ENCODE data around the gene TECPR2.
A peak's percentile ranks its signal among the peaks of the same experiment; 100 is the strongest.
"Not testable (repeated sequence)": the region's sequence is repeated elsewhere in the genome, so short reads cannot be mapped to it uniquely, and the experiment has no call there.

Gene TECPR2, protein sequence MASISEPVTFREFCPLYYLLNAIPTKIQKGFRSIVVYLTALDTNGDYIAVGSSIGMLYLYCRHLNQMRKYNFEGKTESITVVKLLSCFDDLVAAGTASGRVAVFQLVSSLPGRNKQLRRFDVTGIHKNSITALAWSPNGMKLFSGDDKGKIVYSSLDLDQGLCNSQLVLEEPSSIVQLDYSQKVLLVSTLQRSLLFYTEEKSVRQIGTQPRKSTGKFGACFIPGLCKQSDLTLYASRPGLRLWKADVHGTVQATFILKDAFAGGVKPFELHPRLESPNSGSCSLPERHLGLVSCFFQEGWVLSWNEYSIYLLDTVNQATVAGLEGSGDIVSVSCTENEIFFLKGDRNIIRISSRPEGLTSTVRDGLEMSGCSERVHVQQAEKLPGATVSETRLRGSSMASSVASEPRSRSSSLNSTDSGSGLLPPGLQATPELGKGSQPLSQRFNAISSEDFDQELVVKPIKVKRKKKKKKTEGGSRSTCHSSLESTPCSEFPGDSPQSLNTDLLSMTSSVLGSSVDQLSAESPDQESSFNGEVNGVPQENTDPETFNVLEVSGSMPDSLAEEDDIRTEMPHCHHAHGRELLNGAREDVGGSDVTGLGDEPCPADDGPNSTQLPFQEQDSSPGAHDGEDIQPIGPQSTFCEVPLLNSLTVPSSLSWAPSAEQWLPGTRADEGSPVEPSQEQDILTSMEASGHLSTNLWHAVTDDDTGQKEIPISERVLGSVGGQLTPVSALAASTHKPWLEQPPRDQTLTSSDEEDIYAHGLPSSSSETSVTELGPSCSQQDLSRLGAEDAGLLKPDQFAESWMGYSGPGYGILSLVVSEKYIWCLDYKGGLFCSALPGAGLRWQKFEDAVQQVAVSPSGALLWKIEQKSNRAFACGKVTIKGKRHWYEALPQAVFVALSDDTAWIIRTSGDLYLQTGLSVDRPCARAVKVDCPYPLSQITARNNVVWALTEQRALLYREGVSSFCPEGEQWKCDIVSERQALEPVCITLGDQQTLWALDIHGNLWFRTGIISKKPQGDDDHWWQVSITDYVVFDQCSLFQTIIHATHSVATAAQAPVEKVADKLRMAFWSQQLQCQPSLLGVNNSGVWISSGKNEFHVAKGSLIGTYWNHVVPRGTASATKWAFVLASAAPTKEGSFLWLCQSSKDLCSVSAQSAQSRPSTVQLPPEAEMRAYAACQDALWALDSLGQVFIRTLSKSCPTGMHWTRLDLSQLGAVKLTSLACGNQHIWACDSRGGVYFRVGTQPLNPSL (N-terminal part only)

DNA sequence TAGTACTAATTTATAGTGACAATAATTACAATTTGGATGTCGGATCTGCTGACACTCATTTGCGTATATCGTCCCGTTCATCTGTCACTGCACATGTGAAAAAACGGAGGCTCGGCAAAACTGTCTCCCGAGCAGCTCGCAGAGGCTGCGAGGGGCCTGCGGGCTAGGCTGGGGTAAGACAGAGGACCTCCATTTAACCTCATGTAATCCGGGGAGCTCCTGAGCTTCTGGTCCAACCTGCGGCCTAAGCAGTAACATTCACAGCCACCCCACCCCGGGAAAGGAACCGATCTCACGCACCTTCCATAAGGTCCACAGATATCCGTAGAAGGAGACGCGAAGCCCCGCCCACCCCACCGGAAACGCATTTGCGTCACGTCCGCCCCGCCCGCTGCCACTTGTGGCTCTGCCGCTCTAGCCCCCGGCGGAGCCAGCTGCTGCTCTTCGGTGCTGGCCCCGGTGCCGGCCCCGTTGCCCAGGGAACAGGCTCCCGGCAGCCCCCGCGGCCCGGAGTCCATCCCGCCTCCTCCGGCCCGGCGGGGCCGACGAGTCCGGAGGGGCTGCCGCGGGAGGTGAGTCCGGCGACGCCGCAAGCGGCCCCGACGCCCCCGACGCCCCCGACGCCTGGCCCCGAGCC lies at the start of gene TECPR2, which contains the start of gene CINP:
TSS of gene TECPR2 (plus strand) at position 397 of the 637 bp plus-strand sequence. CDS start 13,781 bp downstream, outside the sequence.
TSS of gene CINP (minus strand) at position 346 of the 637 bp plus-strand sequence. CDS start at position 307, 39 bp downstream.
- DNase-seq (ENCODE audit: low read depth, low spot score) = peak; percentile 95

DNA sequence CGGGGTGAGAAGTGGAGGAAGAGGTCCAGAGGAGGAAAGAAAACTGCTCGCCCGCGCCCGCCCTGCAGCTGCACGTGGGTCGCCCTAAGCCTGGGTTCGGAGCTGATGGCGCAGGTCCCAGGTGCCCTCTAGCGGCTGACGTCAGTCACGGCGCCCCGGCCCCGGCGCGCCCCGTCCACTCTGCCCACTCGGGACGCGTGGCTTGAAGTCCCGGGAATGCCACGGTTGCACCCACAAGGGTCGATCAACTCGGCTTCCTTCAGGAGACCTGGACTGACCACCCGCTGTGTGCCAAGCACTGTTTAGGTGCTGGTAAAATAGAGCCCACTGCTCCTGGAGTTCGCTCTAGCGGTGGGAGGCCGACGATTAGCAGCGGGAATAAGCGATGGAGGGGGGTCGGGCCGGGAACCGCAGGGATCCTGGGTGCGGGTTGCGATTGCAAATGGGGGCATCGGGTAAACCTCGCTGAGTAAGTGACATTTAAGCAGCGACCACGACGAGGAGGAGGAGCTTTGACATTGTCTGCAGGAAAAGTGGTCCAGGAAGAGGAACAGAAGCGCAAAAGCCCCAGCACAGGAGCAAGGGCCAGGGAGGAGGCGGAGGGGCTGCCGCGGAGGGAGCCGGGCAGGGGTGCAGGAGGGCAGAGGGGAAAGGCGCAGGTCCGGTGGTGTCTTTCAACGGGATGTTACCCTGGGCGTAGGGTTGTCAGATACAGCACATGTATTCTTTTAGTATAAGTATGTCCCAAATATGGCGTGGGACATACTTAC lies 48.3 kb upstream of the TECPR2 start:
- DNase-seq (ENCODE audit: low read depth, low spot score) = peak; percentile 62

DNA sequence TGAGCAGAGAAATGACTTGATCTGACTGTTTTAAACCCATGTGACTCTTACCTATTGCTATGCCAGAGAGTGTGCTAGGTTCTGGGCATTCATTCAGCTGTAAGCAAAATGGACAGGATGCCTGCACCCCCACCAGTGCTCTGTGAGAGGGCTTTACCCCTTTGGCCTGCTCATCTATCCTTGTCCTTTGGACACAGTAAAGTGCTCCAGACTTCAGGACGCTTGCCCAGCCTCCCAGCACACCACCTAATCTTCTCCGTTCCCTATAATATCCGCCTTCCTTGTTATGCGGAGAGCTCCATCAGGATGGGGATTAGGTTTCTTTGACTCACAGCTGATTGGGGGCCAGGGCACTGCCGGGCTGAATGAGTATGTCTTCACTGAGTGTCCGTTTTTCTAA lies 47.6 kb upstream of the TECPR2 start:
- DNase-seq (ENCODE audit: low read depth, low spot score) = no peak

DNA sequence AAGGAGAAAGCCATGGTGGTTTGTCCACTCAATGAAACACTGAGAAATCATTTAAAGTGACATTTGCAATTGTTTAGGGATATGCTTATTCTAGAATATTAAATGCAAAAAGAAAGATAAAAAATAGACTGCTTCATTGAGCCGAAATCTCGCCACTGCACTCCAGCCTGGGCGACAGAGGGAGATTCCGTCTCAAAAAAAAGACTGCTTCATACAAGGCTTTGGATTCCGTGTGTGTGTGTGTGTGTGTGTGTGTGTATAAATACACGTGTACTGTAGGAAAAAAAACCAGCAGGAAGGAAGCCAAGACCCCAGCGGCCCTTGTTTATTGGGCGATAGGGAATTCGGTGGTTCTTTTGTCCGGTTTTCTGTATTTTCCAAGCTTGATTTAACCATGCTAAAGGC lies 46.4 kb upstream of the TECPR2 start:
- DNase-seq (ENCODE audit: low read depth, low spot score) = no peak

DNA sequence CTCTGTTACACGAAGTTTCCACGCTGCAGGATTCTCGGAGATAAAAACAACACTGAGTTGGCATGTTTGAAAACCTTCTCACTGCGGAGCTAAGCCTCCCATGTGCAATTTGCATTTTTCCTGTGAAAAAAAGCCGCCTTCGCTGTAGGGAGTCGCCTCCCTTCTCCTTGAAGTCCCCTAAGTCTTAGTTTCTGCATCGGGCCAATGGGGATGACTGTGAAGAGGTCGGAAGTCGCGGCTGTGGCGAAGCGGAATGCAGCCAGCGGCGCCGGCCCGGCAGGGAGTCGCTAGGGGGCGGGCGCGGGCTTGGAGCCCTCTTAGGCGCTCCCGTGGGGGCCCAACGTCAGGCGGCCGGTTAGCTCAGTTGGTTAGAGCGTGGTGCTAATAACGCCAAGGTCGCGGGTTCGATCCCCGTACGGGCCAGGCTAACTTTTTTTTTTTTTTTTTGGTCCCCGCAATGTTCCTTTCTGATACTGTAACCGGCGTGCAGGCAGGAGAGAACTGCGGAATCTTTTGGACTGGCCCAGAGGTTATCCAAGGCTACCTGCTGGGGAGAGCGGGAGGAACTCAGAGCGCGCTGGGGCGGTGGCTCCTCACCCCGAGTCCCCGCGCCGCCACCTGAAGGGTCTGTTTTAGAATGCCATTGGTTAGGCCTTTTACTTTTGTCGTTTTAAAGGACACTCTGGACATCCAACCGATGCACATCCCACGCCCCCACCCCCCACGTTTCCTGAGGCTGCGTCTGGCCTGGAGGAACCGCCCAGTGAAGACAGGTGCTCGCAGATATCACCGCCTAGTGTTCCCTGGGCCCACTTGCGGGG lies 45.8 kb upstream of the TECPR2 start:
- peak; percentile 89 for DNase-seq (ENCODE audit: low read depth, low spot score)

DNA sequence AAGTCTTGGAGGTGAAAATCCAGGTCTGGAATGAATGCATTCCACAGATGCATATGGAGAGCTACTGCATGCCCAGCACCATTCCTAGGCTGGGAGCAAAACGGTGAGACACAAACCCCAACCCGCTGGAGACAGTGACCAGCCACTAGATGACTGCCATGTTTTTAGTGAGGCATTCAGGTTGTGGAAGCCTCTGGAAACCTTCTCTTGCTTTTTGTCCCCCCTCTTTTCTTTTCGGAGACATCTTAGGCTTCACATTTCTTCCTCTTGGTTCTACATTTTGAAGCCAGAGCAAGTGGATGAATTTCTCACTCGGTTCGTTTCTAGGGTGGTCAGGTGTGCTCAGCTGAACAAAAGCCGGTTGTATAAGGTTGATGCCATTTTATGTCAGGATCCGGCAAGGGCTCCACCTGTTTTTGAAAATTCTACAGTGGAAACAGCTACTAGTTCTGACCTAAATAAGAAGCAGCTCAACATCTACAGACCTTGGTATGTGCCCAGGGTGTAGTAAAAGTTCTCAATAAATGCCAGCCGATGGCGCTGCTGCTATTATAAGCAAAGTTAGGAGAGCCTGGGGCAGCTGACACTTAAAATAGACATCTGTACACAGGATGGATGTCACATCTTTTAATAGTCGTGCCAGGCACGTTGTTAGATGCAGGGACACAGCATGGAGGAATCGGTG lies 45.0 kb upstream of the TECPR2 start:
- no peak for DNase-seq (ENCODE audit: low read depth, low spot score)

DNA sequence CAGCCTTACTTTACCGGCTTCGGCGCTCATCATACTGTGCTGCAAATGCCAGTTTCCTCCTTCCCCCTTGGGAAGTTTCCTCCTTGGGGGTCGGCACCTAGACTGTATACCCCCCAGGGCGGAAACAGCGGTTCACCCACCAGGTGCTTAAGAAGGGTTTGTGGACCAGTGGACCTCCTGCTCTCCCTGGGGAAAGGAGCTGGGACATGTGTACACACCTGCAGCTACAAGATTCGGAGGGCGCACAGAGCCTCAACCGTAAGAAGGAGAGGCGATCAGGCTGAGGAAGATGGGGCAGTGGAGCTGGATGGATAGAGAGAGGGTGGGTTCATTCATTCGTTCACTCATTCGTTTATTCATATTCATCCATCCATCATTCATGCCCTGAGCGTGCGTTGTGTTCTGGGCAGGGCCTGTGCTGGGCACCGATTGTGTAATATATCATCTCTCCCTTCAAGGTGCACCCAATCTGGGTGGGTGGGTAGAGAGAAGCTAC lies 43.9 kb upstream of the TECPR2 start:
- DNase-seq (ENCODE audit: low read depth, low spot score) = no peak

DNA sequence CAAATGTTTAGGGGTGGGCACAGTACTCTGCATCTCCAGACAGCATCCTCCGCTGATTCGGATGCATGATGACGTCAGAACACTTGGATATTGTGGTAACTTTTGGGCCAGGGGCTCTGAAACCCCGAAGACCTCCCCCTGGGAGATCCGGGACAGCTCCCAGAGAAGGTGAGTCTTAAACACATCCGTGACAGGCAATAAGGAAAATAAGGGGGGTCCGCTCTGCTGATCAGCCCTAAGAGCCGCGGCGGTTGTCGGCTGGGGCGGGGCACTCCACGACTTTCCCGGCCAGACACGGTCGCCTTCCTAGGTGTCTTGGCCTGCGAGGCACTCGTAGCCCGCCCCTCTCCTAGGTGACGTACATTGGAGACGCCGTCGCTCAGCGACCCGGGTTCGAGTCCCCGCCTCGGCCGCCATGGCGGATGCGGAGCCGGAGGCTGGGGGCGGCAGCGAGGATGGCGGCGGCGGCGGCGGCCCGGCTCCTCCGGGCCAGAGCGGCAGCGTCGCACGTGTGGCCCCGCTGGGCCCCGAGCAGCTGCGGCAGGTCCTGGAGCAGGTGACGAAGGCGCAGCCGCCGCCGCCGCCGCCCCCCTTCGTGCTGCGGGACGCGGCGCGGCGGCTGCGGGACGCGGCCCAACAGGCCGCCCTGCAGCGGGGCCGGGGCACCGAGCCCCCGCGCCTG lies 43.2 kb upstream of the TECPR2 start, which contains the start of gene ZNF839:
TSS of gene ZNF839 (plus strand) at position 396 of the 682 bp plus-strand sequence. CDS start at position 416, 20 bp downstream.
- peak; percentile 88 for DNase-seq (ENCODE audit: low read depth, low spot score)

DNA sequence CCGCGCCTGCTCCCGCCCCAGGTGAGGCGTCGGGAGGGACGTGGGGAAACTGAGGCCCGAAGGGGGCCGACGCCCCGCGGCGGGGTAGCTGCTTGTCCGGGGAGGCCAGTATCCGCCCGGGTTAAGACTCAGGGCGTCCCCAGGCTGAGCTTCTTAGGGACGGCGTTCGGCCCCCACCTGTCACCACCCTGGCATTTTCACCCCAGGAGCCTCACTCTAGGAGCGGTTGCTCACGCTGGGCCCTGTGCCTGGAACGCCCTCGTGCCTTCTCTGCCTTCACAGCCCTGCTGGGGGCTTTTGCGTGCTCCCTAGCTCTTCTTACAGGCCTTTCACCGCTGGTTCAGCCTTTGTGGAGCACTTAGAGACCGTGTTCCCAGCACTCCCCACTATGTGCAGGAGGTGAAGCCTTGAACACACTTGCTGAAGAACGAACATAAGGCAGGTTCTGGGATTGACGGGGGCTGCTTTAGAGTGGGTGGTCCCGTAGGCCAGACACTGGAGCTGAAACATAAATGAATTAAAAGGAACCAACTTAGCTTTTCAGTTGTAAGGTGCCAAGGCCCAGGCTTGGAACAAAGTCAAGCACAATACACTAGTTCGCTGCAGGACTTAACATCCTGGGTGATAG lies 42.6 kb upstream of the TECPR2 start:
- no peak for DNase-seq (ENCODE audit: low read depth, low spot score)

DNA sequence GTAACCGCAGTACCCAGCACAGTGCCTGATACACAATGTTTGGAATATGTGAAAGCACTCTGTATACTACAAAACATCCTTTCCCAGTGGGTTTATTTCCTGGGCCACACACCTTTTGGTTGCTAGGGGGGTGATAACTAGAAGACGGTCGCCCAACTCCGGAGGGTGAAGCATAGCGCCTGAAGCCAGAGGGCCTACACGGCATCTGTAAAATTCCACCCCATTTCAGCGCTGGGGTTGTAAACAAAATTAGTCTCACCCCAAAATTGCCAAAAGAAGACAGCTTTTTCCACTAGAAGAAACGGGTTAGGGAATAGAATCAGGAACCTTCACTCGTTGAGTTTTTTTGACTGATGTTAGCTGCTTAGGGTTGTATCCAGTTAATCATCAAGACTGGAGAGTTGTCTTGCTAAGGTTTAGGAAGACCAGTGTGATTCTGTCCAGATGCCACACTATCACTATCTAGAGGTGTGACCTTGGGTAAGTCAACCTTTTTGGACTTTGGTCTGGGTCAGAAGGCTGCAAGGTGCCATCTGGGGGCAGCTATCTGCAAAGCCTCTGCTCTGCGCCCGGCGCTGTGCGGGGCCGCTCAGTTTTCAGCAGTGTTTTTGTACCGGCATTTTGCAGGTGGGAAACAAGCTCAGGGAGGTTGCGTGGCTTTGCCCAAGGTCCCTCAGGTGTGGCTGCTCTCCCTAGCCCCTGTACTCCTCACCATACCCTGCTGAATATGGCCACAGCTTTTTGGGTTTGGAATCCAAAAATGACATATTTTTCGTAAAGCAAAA lies 41.9 kb upstream of the TECPR2 start:
- DNase-seq (ENCODE audit: low read depth, low spot score) = no peak

DNA sequence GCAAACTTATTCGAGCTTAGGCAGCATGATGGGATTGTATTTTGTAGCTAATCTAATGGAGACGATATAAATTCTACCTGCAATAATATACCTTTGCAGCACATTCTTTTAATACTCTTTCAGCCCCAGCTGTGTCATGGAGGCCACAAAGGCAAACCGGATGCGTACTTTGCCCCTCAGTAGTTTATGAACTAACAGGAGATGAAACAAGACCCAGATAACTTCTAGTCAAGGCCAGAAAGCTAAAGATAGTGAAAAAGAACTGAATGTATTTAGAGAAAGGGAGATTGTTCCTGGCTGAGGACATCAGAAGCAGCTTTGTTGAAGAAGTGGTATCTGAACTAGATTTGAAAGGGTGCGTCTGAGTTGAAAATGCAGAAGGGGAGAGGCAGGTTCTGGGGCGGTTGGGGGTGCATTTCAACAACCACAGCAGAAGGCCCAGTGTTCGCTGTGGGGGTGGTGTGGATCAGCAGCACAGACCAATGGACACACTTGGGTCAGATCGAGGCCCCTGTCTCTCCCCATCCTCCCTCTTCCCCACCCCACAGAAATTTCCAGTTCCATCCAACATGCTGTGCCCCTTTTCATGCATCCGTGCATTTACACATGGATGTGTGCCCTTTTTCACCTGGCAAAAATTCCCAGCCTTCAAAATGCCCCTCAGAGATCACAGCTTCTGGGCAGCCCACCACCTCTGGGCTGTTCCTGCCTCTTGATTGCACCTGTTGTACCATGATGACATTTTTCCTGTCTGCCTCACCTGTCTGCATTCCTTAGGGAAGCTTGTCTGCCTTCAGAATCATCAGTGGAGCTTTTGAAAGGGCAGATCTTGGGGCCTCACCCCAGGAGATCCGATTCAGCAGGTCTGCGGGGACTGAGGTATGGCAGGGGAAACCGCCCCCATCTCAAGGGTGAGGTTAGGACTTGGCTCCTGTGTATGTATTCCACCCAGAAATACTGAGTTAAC lies 41.0 kb upstream of the TECPR2 start:
- DNase-seq (ENCODE audit: low read depth, low spot score) = no peak

DNA sequence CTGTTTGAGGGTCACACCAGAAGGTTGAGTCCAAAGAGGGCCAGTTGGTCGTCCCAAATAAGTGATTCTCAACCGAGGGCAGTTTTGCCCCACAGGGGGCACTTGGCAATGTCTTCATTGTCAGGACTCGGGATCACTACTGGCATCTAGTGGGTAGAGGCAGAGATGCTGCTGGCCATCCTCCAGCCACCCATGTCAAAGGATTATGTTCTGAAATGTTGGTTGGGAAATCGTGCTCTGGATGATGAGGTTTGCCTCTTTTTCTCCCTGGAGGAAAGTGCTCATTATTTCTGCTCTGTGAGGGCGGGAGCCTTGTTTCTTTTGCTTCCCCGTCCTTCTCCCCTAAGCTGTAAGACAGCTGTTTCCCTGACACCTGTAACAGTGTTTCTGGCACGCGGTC lies 39.6 kb upstream of the TECPR2 start:
- no peak for DNase-seq (ENCODE audit: low read depth, low spot score)

DNA sequence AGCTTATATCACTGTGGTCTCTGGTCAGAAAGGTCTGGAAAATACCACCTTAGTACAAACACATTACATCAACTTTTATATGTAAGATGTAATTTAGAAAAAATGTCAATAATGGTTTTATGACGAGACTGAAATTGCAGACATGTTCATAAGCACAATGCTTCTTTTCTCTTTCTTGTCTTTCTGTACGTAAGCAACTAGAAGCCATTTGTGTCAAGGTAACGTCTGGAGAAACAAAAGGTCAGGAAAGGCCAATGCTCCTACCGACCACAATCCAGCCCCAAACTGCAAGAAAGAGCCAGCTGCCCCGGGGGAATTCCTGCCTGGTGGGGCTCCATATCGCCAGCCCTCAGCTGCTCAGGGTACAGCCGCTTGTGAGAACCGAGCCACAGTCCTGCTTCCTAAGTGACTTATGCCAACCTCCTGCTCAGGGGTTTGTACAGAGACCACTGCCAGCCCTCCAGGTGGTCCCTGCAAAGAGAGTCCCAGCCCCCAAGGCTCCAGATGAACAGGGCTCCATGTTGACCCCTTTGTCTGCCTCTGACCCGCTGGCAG lies 36.9 kb upstream of the TECPR2 start:
- DNase-seq (ENCODE audit: low read depth, low spot score) = no peak

DNA sequence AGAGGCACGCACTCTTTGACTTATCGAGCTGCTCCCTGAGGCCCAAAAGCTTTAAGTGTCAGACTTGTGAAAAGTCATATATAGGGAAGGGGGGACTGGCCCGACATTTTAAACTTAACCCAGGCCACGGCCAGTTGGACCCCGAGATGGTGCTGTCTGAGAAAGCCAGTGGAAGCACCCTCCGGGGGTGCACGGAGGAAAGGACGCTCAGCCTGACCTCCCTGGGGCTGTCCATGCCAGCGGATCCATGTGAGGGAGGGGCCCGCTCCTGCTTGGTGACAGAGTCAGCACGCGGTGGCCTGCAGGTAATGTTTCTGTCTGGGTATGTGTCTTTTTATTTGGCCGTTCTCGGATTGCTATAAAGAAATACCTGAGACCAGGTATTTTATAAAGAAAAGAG lies 36.2 kb upstream of the TECPR2 start:
- DNase-seq (ENCODE audit: low read depth, low spot score) = no peak

DNA sequence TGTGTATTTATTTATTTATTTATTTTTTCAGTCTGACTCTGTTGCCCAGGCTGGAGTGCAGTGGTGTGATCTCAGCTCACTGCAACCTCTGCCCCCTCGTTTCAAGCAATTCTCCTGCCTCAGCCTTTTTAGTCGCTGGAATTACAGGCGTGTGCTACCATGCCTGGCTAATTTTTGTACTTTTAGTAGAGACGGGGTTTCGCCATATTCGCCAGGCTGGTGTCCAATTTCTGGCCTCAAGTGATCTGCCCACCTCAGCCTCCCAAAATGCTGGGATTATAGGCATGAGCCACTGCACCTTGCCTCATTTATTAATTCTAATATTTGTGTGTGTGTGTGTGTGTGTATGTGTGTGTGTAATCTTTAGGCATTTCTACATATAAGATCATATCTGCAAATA lies 33.4 kb upstream of the TECPR2 start:
- DNase-seq (ENCODE audit: low read depth, low spot score) = not testable (repeated sequence)
